ENCODE results near the gene ARG2. TPM values are rescaled to one million over a fixed set of nuclear protein-coding genes. Genes with fewer than 3 reads are reported as not detected.

Gene ARG2
- total and polyA plus RNA-seq, 2 donors (not counting 1 experiment from before 2014, with no cell fraction given), result 0.33 to 1.8 TPM

- Histone ChIP-seq H3K4me3 (ENCODE audit: control extremely low read depth in 1 of 5, extremely low read depth in 1 of 5, insufficient read depth in 1 of 5, low read depth in 2 of 5, low read length in 4 of 5) (no peak overlapping the region), H3K9ac (ENCODE audit: low read length) (no peak overlapping the region), H3K36me3 (replicated peaks in 1 of 2; ENCODE audit: control extremely low read depth in 1 of 2, control insufficient read depth in 1 of 2, extremely low read depth in 1 of 2, insufficient read depth in 2 of 2, low read length in 1 of 2) (peaks cover 6 to 31% of the 10 kb centered on the region in 2 experiments), H3K79me2 (ENCODE audit: control insufficient read depth, insufficient read depth, low read length) (peaks cover 7% of the 10 kb centered on the region), H3K27me3 (replicated peaks in 1 of 4; ENCODE audit: control extremely low read depth in 1 of 4, control insufficient read depth in 3 of 4, insufficient read depth in 4 of 4, low read length in 3 of 4) (no peaks in the 10 kb centered on the region), H3K4me2 (replicated peaks; ENCODE audit: low read depth, low read length, poor library complexity, severe bottlenecking) (no peak overlapping the region), H4K20me1 (ENCODE audit: control insufficient read depth, insufficient read depth, low read length, poor library complexity, severe bottlenecking) (peaks cover 3% of the 10 kb centered on the region), H3K4me1 (ENCODE audit: control insufficient read depth in 2 of 2, insufficient read depth in 2 of 2, low read length in 2 of 2) (peaks cover 9 to 12% of the 10 kb centered on the region in 2 donors), H3K27ac (ENCODE audit: low read length in 2 of 2) (no peak overlapping the region), H2AFZ (ENCODE audit: insufficient read depth, low read depth, low read length, poor library complexity, severe bottlenecking) (no peak overlapping the region), H3K9me3 (ENCODE audit: control extremely low read depth in 1 of 3, control insufficient read depth in 2 of 3, insufficient read depth in 1 of 3, low read length in 2 of 3) (no peaks in the 10 kb centered on the region)
- no peaks in the 10 kb centered on the region for H3K27me3 Mint-ChIP-seq
- H3K4me1 Mint-ChIP-seq, result peaks cover 13% of the 10 kb centered on the region
- no peaks in the 10 kb centered on the region for H3K9me3 Mint-ChIP-seq (ENCODE audit: insufficient read depth)
- intact Hi-C loops (cut with micrococcal nuclease), result no loop called here
- no peak for TF ChIP-seq EZH2 (IDR thresholded peaks at IDR 0.05; ENCODE audit: borderline replicate concordance, insufficient read depth, low read depth, low read length, poor library complexity, severe bottlenecking)
- no peak for TF ChIP-seq CTCF (IDR thresholded peaks at IDR 0.05)
- no peak overlapping the region for H3K27ac Mint-ChIP-seq
- POLR2A ChIA-PET, result no interaction called here
- no peak overlapping the region for H3K4me3 Mint-ChIP-seq
- DNase-seq, result no peak
- CTCF ChIA-PET, result interaction anchor here (0.7 to 1.5 kb wide), 4 partner anchors 10 to 108 kb away, joined by 3 to 4 read pairs (median 3); no protein-coding TSS in a partner anchor
- WGBS (ENCODE audit: insufficient coverage), result 38% methylated on average over 1 of the region's 2 CpGs
- ATAC-seq (ENCODE audit: low read depth), result no peak
Measured at GRCh38 chr14:67679006-67679405, 59.3 kb downstream of the ARG2 start.

- no peak for ATAC-seq (ENCODE audit: low read depth)
- intact Hi-C loops (cut with micrococcal nuclease), result no loop called here
- POLR2A ChIA-PET, result no interaction called here
- Mint-ChIP-seq H3K4me1 (peaks cover 13% of the 10 kb centered on the region), H3K27ac (no peak overlapping the region), H3K27me3 (no peaks in the 10 kb centered on the region), H3K9me3 (ENCODE audit: insufficient read depth) (no peaks in the 10 kb centered on the region), H3K4me3 (no peak overlapping the region)
- CTCF ChIA-PET, result interaction anchor here (0.7 to 1.1 kb wide), 2 partner anchors 13 to 24 kb away, joined by 3 to 4 read pairs; no protein-coding TSS in a partner anchor
- no peak overlapping the region for H2AFZ ChIP-seq (ENCODE audit: insufficient read depth, low read depth, low read length, poor library complexity, severe bottlenecking)
- H3K27me3 ChIP-seq (replicated peaks in 1 of 4; ENCODE audit: control extremely low read depth in 1 of 4, control insufficient read depth in 3 of 4, insufficient read depth in 4 of 4, low read length in 3 of 4), result no peaks in the 10 kb centered on the region
- H3K36me3 ChIP-seq (replicated peaks in 1 of 2; ENCODE audit: control extremely low read depth in 1 of 2, control insufficient read depth in 1 of 2, extremely low read depth in 1 of 2, insufficient read depth in 2 of 2, low read length in 1 of 2), result peaks cover 8 to 36% of the 10 kb centered on the region in 2 experiments
- H3K9me3 ChIP-seq (ENCODE audit: control extremely low read depth in 1 of 3, control insufficient read depth in 2 of 3, insufficient read depth in 1 of 3, low read length in 2 of 3), result no peaks in the 10 kb centered on the region
- H3K4me3 ChIP-seq (ENCODE audit: control extremely low read depth in 1 of 5, extremely low read depth in 1 of 5, insufficient read depth in 1 of 5, low read depth in 2 of 5, low read length in 4 of 5), result no peak overlapping the region
- 94% methylated on average over 2 of the region's 3 CpGs for WGBS (ENCODE audit: insufficient coverage)
- no peak for TF ChIP-seq CTCF (IDR thresholded peaks at IDR 0.05)
- no peak for TF ChIP-seq EZH2 (IDR thresholded peaks at IDR 0.05; ENCODE audit: borderline replicate concordance, insufficient read depth, low read depth, low read length, poor library complexity, severe bottlenecking)
- no peaks in the 10 kb centered on the region for H3K79me2 ChIP-seq (ENCODE audit: control insufficient read depth, insufficient read depth, low read length)
- H4K20me1 ChIP-seq (ENCODE audit: control insufficient read depth, insufficient read depth, low read length, poor library complexity, severe bottlenecking), result no peaks in the 10 kb centered on the region
- no peak for DNase-seq
- no peak overlapping the region for H3K9ac ChIP-seq (ENCODE audit: low read length)
- H3K4me2 ChIP-seq (replicated peaks; ENCODE audit: low read depth, low read length, poor library complexity, severe bottlenecking), result no peak overlapping the region
- no peak overlapping the region for H3K27ac ChIP-seq (ENCODE audit: low read length in 2 of 2)
- peaks cover 6 to 8% of the 10 kb centered on the region in 2 donors for H3K4me1 ChIP-seq (ENCODE audit: control insufficient read depth in 2 of 2, insufficient read depth in 2 of 2, low read length in 2 of 2)
Measured at GRCh38 chr14:67680121-67680602, 60.4 kb downstream of the ARG2 start.

Measured in B cell (primary cell).